ENCODE results near the gene SPIRE1. TPM values are rescaled to one million over a fixed set of nuclear protein-coding genes. Genes with fewer than 3 reads are reported as not detected.

Gene SPIRE1
- total RNA-seq, 1 experiment from 2014 or later: 31.6 TPM

DNA sequence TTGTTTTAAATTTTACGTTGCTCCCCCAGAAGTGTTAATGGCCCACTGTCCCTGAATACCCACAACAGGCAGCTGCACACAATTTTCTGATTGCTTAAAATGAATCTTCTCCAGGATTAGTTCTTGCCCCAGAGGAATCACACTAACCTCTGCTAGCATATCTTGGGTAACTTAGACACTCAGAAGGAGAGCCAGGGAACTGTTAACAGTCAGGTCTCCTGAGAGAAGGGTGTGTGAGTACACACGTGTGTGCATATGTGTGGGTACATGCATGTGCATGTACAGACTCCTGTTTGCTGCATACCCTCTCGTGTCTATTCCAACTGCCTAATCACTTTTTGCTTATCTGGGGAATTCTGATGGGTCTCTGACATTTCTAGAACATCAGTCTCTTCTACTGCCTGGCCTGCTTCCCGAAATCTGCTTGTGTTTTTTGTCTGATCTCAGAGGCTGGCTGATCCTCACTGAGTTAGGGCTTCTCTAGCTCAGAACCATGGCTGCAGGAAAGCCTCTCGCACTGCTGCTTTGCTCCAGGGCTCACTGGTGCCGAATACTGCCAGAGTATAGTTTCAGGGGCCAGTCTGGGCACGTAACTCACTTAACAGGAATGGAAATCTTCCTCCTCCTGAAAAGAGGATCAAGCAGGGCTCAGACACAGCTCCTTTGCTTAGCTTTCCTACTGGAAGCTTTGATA is 187.4 kb downstream of the SPIRE1 start:
- H3K36me3 ChIP-seq: peaks cover 12% of the 10 kb centered on the region; the same call in 1 of the 2 replicates
- H3K27ac ChIP-seq: no peak overlapping the region
- H3K4me3 ChIP-seq: no peak overlapping the region
- no peak for DNase-seq (ENCODE audit: low read depth in 1 of 2, low spot score in 2 of 2)
- H3K9me3 ChIP-seq (replicated peaks): no peaks in the 10 kb centered on the region
- H3K27me3 ChIP-seq (replicated peaks): no peaks in the 10 kb centered on the region
- H3K4me1 ChIP-seq (replicated peaks): no peaks in the 10 kb centered on the region

- no peaks in the 10 kb centered on the region for H3K27me3 ChIP-seq (replicated peaks)
- H3K4me3 ChIP-seq: no peak overlapping the region
- no peak overlapping the region for H3K27ac ChIP-seq
- no peaks in the 10 kb centered on the region for H3K9me3 ChIP-seq (replicated peaks)
- peaks cover 24% of the 10 kb centered on the region for H3K36me3 ChIP-seq
- no peaks in the 10 kb centered on the region for H3K4me1 ChIP-seq (replicated peaks)
- DNase-seq (ENCODE audit: low read depth in 1 of 2, low spot score in 2 of 2): no peak
Observed at GRCh38 chr18:12468445-12468844, 189.5 kb downstream of the SPIRE1 start.

- no peak for DNase-seq (ENCODE audit: low read depth in 1 of 2, low spot score in 2 of 2)
- no peaks in the 10 kb centered on the region for H3K4me1 ChIP-seq (replicated peaks)
- no peaks in the 10 kb centered on the region for H3K9me3 ChIP-seq (replicated peaks)
- no peak overlapping the region for H3K4me3 ChIP-seq
- peaks cover 36% of the 10 kb centered on the region for H3K36me3 ChIP-seq
- H3K27ac ChIP-seq: no peak overlapping the region
- H3K27me3 ChIP-seq (replicated peaks): no peaks in the 10 kb centered on the region
Observed at GRCh38 chr18:12464731-12465130, 193.2 kb downstream of the SPIRE1 start.

DNA sequence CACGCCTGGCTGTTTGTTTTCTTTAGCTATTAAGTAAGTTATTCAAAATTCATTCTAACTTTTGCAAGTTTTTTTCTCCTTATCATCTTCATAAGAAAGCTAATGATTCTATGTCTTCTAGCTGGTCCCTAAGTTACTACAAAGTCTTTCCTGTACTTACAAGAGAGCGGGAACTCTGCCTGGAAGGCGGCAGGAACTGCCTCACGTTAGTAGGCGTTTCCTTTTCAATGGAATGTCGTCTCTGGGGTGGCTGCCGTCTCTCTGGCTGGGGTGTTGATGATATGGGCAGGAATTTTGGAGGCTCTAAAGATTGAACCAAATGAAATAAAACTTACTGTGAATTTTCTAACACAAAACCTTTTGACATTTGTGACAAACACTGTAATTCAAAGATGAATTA is 194.7 kb downstream of the SPIRE1 start:
- Histone ChIP-seq H3K27me3 (replicated peaks) (no peaks in the 10 kb centered on the region), H3K9me3 (replicated peaks) (no peaks in the 10 kb centered on the region), H3K4me1 (replicated peaks) (no peaks in the 10 kb centered on the region), H3K4me3 (no peak overlapping the region), H3K36me3 (peaks cover 44% of the 10 kb centered on the region), H3K27ac (no peak overlapping the region)
- DNase-seq (ENCODE audit: low read depth in 1 of 2, low spot score in 2 of 2): no peak

DNA sequence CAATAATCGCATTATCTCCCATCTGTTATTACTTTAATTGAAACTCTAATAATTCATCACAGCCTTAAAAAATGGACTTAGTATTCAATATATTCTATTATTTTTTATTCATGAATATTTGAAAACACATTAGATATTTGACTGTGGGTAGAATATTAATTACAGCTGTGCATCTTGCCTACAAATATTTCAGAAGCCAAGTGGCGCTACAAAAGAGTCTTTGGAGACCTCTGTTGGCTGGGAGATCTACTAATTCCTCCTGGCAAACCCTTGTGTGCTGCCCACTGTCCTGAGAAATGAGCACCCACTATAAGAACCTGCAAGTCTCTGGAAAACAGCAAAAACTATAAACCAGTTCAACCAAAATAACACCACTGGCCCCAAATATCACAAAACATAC is 195.7 kb downstream of the SPIRE1 start:
- Histone ChIP-seq H3K36me3 (peaks cover 44% of the 10 kb centered on the region), H3K4me3 (no peak overlapping the region), H3K27ac (no peak overlapping the region), H3K9me3 (replicated peaks) (no peaks in the 10 kb centered on the region), H3K27me3 (replicated peaks) (no peaks in the 10 kb centered on the region), H3K4me1 (replicated peaks) (no peaks in the 10 kb centered on the region)
- DNase-seq (ENCODE audit: low read depth in 1 of 2, low spot score in 2 of 2): no peak

DNA sequence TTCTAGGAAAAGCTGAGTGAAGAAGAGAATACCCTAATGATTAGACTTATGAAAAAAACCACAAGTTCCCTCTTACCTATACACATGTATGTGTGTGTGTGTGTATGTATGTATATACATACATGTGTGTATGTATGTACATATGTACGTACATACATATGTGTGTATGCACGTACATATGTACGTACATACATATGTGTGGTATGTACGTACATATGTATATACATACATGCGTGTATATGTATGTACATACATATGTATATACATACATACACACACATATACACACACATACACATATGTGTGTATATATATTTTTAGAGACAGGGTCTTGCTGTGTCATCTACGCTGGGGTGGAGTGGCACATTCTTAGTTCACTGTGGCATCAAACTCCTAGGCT is 196.6 kb downstream of the SPIRE1 start:
- Histone ChIP-seq H3K4me3 (no peak overlapping the region), H3K36me3 (peaks cover 48% of the 10 kb centered on the region), H3K27me3 (replicated peaks) (no peaks in the 10 kb centered on the region), H3K27ac (no peak overlapping the region), H3K4me1 (replicated peaks) (no peaks in the 10 kb centered on the region), H3K9me3 (replicated peaks) (no peaks in the 10 kb centered on the region)
- DNase-seq (ENCODE audit: low read depth in 1 of 2, low spot score in 2 of 2): no peak

GRCh38 chr18:12460874-12461273 is 197.0 kb downstream of the SPIRE1 start:
- Histone ChIP-seq H3K9me3 (replicated peaks) (no peaks in the 10 kb centered on the region), H3K27ac (no peak overlapping the region), H3K36me3 (peaks cover 52% of the 10 kb centered on the region), H3K4me3 (no peak overlapping the region), H3K4me1 (replicated peaks) (no peaks in the 10 kb centered on the region), H3K27me3 (replicated peaks) (no peaks in the 10 kb centered on the region)
- no peak for DNase-seq (ENCODE audit: low read depth in 1 of 2, low spot score in 2 of 2)

DNA sequence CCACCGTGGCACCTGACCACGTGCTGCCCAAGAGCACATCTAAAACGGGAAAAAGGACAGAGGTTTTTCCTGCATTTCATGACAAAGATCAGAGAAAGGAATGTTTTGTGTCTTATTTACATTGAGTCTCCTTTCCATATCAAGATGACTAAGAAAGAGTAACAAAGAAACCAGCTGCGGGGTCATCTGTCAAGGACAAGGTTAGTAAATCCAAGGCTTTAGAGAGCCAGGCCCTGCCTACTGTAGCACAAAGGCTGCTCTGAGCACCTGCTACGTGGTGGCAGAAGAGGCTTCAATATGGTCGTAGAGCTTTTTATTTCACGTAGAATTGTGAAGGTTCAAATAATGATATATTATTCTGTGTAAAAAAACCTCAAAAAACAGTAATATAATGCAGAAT is 199.1 kb downstream of the SPIRE1 start:
- H3K9me3 ChIP-seq (replicated peaks): no peaks in the 10 kb centered on the region
- H3K27ac ChIP-seq: no peak overlapping the region
- H3K4me1 ChIP-seq (replicated peaks): no peaks in the 10 kb centered on the region
- no peaks in the 10 kb centered on the region for H3K27me3 ChIP-seq (replicated peaks)
- H3K36me3 ChIP-seq: peaks cover 52% of the 10 kb centered on the region
- DNase-seq (ENCODE audit: low read depth in 1 of 2, low spot score in 2 of 2): no peak
- no peak overlapping the region for H3K4me3 ChIP-seq

- H3K9me3 ChIP-seq (replicated peaks): no peaks in the 10 kb centered on the region
- peaks cover 55% of the 10 kb centered on the region for H3K36me3 ChIP-seq
- no peak for DNase-seq (ENCODE audit: low read depth in 1 of 2, low spot score in 2 of 2)
- no peaks in the 10 kb centered on the region for H3K27me3 ChIP-seq (replicated peaks)
- no peaks in the 10 kb centered on the region for H3K4me1 ChIP-seq (replicated peaks)
- H3K27ac ChIP-seq: no peak overlapping the region
- H3K4me3 ChIP-seq: no peak overlapping the region
Observed at GRCh38 chr18:12456441-12456840, 201.5 kb downstream of the SPIRE1 start.

DNA sequence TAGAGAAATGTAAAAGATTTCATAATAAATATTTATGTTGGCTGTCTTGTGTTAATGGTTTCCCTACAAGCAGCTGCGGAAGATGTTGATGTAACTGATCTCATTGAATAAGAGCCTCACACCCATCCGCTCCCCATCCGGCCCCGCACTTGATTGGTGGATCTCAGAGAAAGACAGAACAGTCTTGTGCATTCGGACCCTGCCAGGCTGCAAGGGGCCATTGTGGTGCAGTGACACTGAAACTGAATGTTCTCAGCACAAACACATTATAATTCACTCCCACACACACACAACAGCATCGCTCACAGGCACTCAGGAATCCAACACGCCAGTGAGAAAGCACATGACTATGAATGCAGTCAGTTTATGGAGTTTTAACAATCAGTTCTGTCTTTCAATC is 202.4 kb downstream of the SPIRE1 start:
- Histone ChIP-seq H3K4me3 (no peak overlapping the region), H3K27me3 (replicated peaks) (no peaks in the 10 kb centered on the region), H3K27ac (no peak overlapping the region), H3K9me3 (replicated peaks) (no peaks in the 10 kb centered on the region), H3K4me1 (replicated peaks) (no peaks in the 10 kb centered on the region), H3K36me3 (peaks cover 54% of the 10 kb centered on the region)
- peak in 1 of 2 experiments; percentile 22 for DNase-seq (ENCODE audit: low read depth in 1 of 2, low spot score in 2 of 2)

- H3K4me3 ChIP-seq: no peak overlapping the region
- H3K27me3 ChIP-seq (replicated peaks): no peaks in the 10 kb centered on the region
- peaks cover 63% of the 10 kb centered on the region for H3K36me3 ChIP-seq
- DNase-seq (ENCODE audit: low read depth in 1 of 2, low spot score in 2 of 2): no peak
- no peaks in the 10 kb centered on the region for H3K9me3 ChIP-seq (replicated peaks)
- H3K27ac ChIP-seq: no peak overlapping the region
- no peaks in the 10 kb centered on the region for H3K4me1 ChIP-seq (replicated peaks)
Observed at GRCh38 chr18:12452784-12453183, 205.1 kb downstream of the SPIRE1 start.

GRCh38 chr18:12451428-12451827 is 206.5 kb downstream of the SPIRE1 start:
- Histone ChIP-seq H3K27ac (no peak overlapping the region), H3K27me3 (replicated peaks) (no peaks in the 10 kb centered on the region), H3K9me3 (replicated peaks) (no peaks in the 10 kb centered on the region), H3K4me1 (replicated peaks) (no peaks in the 10 kb centered on the region), H3K36me3 (peaks cover 64% of the 10 kb centered on the region), H3K4me3 (no peak overlapping the region)
- DNase-seq (ENCODE audit: low read depth in 1 of 2, low spot score in 2 of 2): no peak

DNA sequence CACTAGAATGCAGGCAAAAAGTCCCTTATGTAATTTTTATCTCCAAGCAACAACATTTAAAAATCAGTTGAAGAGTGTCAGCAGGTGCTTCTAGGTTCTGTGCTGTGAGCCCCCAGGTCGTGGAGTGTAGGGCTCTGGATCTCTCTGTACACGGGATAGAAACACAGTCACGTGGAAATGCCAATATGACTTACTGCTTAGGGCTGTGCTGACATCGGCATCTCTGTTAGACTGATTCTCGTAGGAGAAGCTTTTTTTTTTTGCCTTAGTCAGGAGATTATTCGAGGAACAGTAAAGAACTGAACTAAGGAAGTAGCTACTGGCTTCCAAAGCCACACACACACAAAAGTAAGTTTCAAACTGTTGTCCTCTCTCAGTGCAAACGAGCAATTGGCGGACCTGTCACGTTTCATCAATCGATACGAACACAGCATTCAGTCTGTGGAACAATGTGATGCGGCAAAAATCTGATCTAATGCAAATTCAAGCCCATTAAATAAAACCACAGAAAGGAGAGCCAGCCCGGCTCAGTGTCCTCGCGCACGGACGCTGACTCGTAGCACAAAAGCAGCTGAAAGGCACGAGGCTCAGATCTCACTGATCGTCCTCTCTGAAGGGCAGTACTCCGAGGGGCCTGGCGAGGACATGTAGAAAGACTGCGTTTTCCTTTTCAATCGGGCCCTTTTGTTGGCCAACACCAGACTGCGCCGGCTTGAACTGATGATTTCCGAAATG is 208.7 kb downstream of the SPIRE1 start:
- H3K9me3 ChIP-seq (replicated peaks): peaks cover 1% of the 10 kb centered on the region; the same call in 1 of the 2 replicates
- H3K27ac ChIP-seq: no peak overlapping the region
- no peaks in the 10 kb centered on the region for H3K4me1 ChIP-seq (replicated peaks)
- H3K27me3 ChIP-seq (replicated peaks): no peaks in the 10 kb centered on the region
- peaks cover 57% of the 10 kb centered on the region for H3K36me3 ChIP-seq
- H3K4me3 ChIP-seq: no peak overlapping the region
- DNase-seq (ENCODE audit: low read depth in 1 of 2, low spot score in 2 of 2): no peak

GRCh38 chr18:12445554-12445953 is 212.4 kb downstream of the SPIRE1 start:
- Histone ChIP-seq H3K36me3 (peaks cover 51% of the 10 kb centered on the region), H3K4me1 (replicated peaks) (no peaks in the 10 kb centered on the region), H3K27ac (no peak overlapping the region), H3K27me3 (replicated peaks) (no peaks in the 10 kb centered on the region), H3K4me3 (no peak overlapping the region), H3K9me3 (replicated peaks) (peaks cover 3% of the 10 kb centered on the region; the same call in 1 of the 2 replicates)
- no peak for DNase-seq (ENCODE audit: low read depth in 1 of 2, low spot score in 2 of 2)
